ENCODE data around the gene NUDT14.

DNA sequence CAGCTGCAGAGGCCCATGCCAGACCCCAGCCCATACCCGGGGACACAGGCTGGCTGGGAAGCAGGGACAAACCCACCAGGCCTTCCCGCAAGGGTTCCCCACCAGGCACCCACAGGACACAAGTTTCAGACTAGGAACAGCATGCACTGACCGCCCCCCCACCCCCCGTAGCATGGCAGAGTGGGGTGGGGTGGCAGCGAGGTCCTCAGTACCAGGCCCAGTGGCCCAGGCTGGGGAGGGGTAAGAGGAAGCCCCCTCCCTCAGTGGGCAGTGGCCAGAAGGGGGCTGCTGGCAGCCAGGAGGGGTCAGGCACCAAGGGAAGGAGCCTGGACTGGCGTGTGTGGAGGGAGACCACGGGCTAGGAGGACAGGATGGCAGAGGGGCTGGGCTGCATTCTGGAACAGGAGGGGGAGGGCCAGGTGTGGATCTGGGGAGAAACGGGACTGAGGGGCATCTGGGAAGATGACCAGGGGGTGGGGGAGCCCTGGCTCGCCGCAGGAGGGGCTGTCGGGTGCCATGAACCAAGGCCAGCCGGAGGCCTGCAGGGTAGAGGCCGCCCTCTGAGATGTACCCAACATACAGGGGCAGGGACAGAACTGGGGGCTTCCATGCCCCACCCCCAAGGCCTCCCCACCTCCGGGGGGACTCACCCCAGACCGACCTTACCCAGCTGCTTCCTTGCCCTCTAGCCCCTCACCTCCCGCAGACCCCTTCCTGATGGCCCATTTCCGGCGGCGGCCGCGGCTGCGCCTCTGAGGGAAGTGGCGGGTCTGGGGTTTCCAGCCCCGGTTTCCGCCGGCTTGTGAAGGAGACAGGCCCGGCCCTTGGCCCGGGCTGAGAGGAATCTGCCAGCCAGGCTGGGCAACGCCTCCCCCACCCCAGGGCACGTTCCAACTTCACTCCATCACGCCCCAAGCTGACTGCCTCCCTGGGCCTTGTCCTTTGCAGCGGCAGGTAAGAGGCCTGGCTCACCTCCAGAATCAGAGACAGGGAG is 6.9 kb downstream of the NUDT14 start:
- TF ChIP-seq, protein P1, sequence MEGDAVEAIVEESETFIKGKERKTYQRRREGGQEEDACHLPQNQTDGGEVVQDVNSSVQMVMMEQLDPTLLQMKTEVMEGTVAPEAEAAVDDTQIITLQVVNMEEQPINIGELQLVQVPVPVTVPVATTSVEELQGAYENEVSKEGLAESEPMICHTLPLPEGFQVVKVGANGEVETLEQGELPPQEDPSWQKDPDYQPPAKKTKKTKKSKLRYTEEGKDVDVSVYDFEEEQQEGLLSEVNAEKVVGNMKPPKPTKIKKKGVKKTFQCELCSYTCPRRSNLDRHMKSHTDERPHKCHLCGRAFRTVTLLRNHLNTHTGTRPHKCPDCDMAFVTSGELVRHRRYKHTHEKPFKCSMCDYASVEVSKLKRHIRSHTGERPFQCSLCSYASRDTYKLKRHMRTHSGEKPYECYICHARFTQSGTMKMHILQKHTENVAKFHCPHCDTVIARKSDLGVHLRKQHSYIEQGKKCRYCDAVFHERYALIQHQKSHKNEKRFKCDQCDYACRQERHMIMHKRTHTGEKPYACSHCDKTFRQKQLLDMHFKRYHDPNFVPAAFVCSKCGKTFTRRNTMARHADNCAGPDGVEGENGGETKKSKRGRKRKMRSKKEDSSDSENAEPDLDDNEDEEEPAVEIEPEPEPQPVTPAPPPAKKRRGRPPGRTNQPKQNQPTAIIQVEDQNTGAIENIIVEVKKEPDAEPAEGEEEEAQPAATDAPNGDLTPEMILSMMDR (IDR thresholded peaks at IDR 0.05; ENCODE audit: poor library complexity, severe bottlenecking) = no peak
- TF ChIP-seq EZH2 (IDR thresholded peaks at IDR 0.05; ENCODE audit: borderline replicate concordance, insufficient read depth, low read length, poor library complexity, severe bottlenecking) (no peak), POLR2AphosphoS5 (IDR thresholded peaks at IDR 0.05) (no peak)

All from neural cell (in vitro differentiated cells).